Activated CD4-positive, alpha-beta T cell treated with anti-CD3 and anti-CD28 coated beads, Interleukin-2, amount 10 ng/mL, durations not matched to agents 7 days and 5 days (primary cell): ENCODE measurements around the gene CRIP3. TPM values are rescaled to one million over a fixed set of nuclear protein-coding genes. Genes with fewer than 3 reads are reported as not detected.
"Not testable (repeated sequence)": the region's sequence is repeated elsewhere in the genome, so short reads cannot be mapped to it uniquely, and the experiment has no call there.

Source experiments
- CTCF ChIA-PET: fragments of 350-600 bp; sonication (Branson Sonifier 250); formaldehyde crosslinking; loops from one replicate; lab custom pipeline; 2021; ENCODE audit warnings: antibody characterized with exemption; lab: Charles Lee
- POLR2A ChIA-PET: fragments of 350-600 bp; sonication (Branson Sonifier 250); formaldehyde crosslinking; loops from one replicate; lab custom pipeline; 2021; ENCODE audit warnings: antibody characterized with exemption; lab: Charles Lee
- DNase-seq: peaks from one replicate; pipeline ENCODE4 v3.0.0-alpha.2; 2020
- H3K27ac Mint-ChIP-seq: one replicate; pipeline ENCODE4 v1.8.0; 2021; ENCODE audit warnings: mild to moderate bottlenecking, moderate library complexity, mixed read lengths
- H3K27me3 Mint-ChIP-seq: one replicate; pipeline ENCODE4 v1.8.0; 2021; ENCODE audit warnings: mixed read lengths
- H3K36me3 Mint-ChIP-seq: one replicate; pipeline ENCODE4 v1.8.0; 2021; ENCODE audit warnings: low read depth, mixed read lengths
- H3K4me1 Mint-ChIP-seq: one replicate; pipeline ENCODE4 v1.8.0; 2021; ENCODE audit warnings: mixed read lengths
- H3K4me3 Mint-ChIP-seq: one replicate; pipeline ENCODE4 v1.8.0; 2021; ENCODE audit warnings: mild to moderate bottlenecking, moderate library complexity, mixed read lengths
- H3K9me3 Mint-ChIP-seq: one replicate; pipeline ENCODE4 v1.8.0; 2021; ENCODE audit warnings: mixed read lengths
- total RNA-seq, 2 experiments: library from RNA; stranded (reverse); gene quantifications; one replicate each; pipeline ENCODE4 v1.2.3, GENCODE V29; 2021

The CRIP3 gene
- total RNA-seq, 2 experiments from 2014 or later: 0.67 TPM; not detected in 1

GRCh38 chr6:43303751-43304331 is 4.8 kb downstream of the CRIP3 start:
- Mint-ChIP-seq H3K4me3 (no peak overlapping the region), H3K36me3 (no peaks in the 10 kb centered on the region), H3K27ac (no peak overlapping the region), H3K4me1 (peaks cover 5% of the 10 kb centered on the region), H3K27me3 (peaks cover 5% of the 10 kb centered on the region), H3K9me3 (no peaks in the 10 kb centered on the region)
- DNase-seq: no peak
- CTCF ChIA-PET: no interaction called here
- POLR2A ChIA-PET: no interaction called here

- DNase-seq, H3K27me3 Mint-ChIP-seq, H3K9me3 Mint-ChIP-seq, H3K27ac Mint-ChIP-seq, H3K36me3 Mint-ChIP-seq, POLR2A ChIA-PET, CTCF ChIA-PET, H3K4me3 Mint-ChIP-seq, H3K4me1 Mint-ChIP-seq: not testable (repeated sequence)
Measured at GRCh38 chr6:43303006-43303405, 5.6 kb downstream of the CRIP3 start.

GRCh38 chr6:43302126-43302525 is 6.5 kb downstream of the CRIP3 start:
- H3K4me1 Mint-ChIP-seq: no peaks in the 10 kb centered on the region
- no peak overlapping the region for H3K4me3 Mint-ChIP-seq
- POLR2A ChIA-PET: no interaction called here
- CTCF ChIA-PET: no interaction called here
- DNase-seq: no peak
- no peaks in the 10 kb centered on the region for H3K9me3 Mint-ChIP-seq
- H3K36me3 Mint-ChIP-seq: no peaks in the 10 kb centered on the region
- no peak overlapping the region for H3K27ac Mint-ChIP-seq
- H3K27me3 Mint-ChIP-seq: peaks cover 8% of the 10 kb centered on the region

GRCh38 chr6:43301081-43301870 is 7.3 kb downstream of the CRIP3 start:
- Mint-ChIP-seq H3K4me3 (no peak overlapping the region), H3K4me1 (no peaks in the 10 kb centered on the region), H3K27ac (no peak overlapping the region), H3K27me3 (peaks cover 8% of the 10 kb centered on the region), H3K36me3 (no peaks in the 10 kb centered on the region), H3K9me3 (no peaks in the 10 kb centered on the region)
- ChIA-PET CTCF (interaction anchor here (1.5 kb wide), 1 partner anchor 125 kb away, joined by 3 read pairs; no protein-coding TSS in a partner anchor), POLR2A (no interaction called here)
- no peak for DNase-seq

- ChIA-PET CTCF (interaction anchor here (1.0 to 2.0 kb wide), 4 partner anchors 9 to 127 kb away, joined by 3 to 9 read pairs (median 4); partner anchors contain the start of gene CRIP3), POLR2A (interaction anchor here (0.7 kb wide), 1 partner anchor 22 kb away, joined by 3 read pairs; no protein-coding TSS in a partner anchor)
- H3K4me1 Mint-ChIP-seq: no peaks in the 10 kb centered on the region
- no peak for DNase-seq
- no peak overlapping the region for H3K27ac Mint-ChIP-seq
- H3K27me3 Mint-ChIP-seq: peaks cover 8% of the 10 kb centered on the region
- H3K36me3 Mint-ChIP-seq: no peaks in the 10 kb centered on the region
- no peaks in the 10 kb centered on the region for H3K9me3 Mint-ChIP-seq
- no peak overlapping the region for H3K4me3 Mint-ChIP-seq
Measured at GRCh38 chr6:43299338-43300293, 9.0 kb downstream of the CRIP3 start.

GRCh38 chr6:43298565-43299337 is 9.9 kb downstream of the CRIP3 start:
- DNase-seq: no peak
- Mint-ChIP-seq H3K4me3 (no peak overlapping the region), H3K9me3 (no peaks in the 10 kb centered on the region), H3K27me3 (peaks cover 8% of the 10 kb centered on the region), H3K27ac (no peak overlapping the region), H3K36me3 (no peaks in the 10 kb centered on the region), H3K4me1 (no peaks in the 10 kb centered on the region)
- POLR2A ChIA-PET: interaction anchor here (0.7 kb wide), 1 partner anchor 23 kb away, joined by 3 read pairs; no protein-coding TSS in a partner anchor
- CTCF ChIA-PET: interaction anchor here (1.1 to 2.0 kb wide), 3 partner anchors 10 to 23 kb away, joined by 3 to 9 read pairs (median 4); partner anchors contain the start of gene CRIP3

GRCh38 chr6:43297644-43298564 is 10.7 kb downstream of the CRIP3 start, which contains the start of gene SLC22A7:
SLC22A7 (plus strand) TSS chr6:43298260; CDS start chr6:43298359, 99 bp downstream.
- Mint-ChIP-seq H3K27me3 (peaks cover 8% of the 10 kb centered on the region), H3K4me3 (no peak within 1 kb of the TSS)

GRCh38 chr6:43296780-43297497 is 11.7 kb downstream of the CRIP3 start:
- no peak overlapping the region for H3K27ac Mint-ChIP-seq
- H3K4me1 Mint-ChIP-seq: no peaks in the 10 kb centered on the region
- no peak for DNase-seq
- H3K27me3 Mint-ChIP-seq: peaks cover 8% of the 10 kb centered on the region
- CTCF ChIA-PET: interaction anchor here (0.6 to 2.3 kb wide), 8 partner anchors 11 to 509 kb away, joined by 3 to 16 read pairs (median 4); partner anchors contain the start of genes CRIP3 and DNPH1
- POLR2A ChIA-PET: no interaction called here
- H3K36me3 Mint-ChIP-seq: no peaks in the 10 kb centered on the region
- no peaks in the 10 kb centered on the region for H3K9me3 Mint-ChIP-seq
- no peak overlapping the region for H3K4me3 Mint-ChIP-seq

More at GRCh38 chr6:43297644-43298564, 10.7 kb downstream of the CRIP3 start, which contains the start of gene SLC22A7:
- H3K9me3 Mint-ChIP-seq: no peaks in the 10 kb centered on the region
- DNase-seq: no peak
- POLR2A ChIA-PET: no interaction called here
- no peaks in the 10 kb centered on the region for H3K36me3 Mint-ChIP-seq
- H3K27ac Mint-ChIP-seq: no peak within 1 kb of the TSS
- CTCF ChIA-PET: interaction anchor here (1.1 to 2.3 kb wide), 5 partner anchors 10 to 69 kb away, joined by 3 to 16 read pairs (median 5); partner anchors contain the start of genes CRIP3 and DNPH1
- H3K4me1 Mint-ChIP-seq: no peaks in the 10 kb centered on the region

GRCh38 chr6:43295456-43295855 is 13.2 kb downstream of the CRIP3 start:
- ChIA-PET POLR2A (no interaction called here), CTCF (interaction anchor here (0.6 to 2.3 kb wide), 5 partner anchors 12 to 377 kb away, joined by 3 to 16 read pairs (median 3); partner anchors contain the start of gene CRIP3)
- no peak overlapping the region for H3K27ac Mint-ChIP-seq
- no peak for DNase-seq
- H3K36me3 Mint-ChIP-seq: no peaks in the 10 kb centered on the region
- peaks cover 9% of the 10 kb centered on the region for H3K27me3 Mint-ChIP-seq
- no peaks in the 10 kb centered on the region for H3K9me3 Mint-ChIP-seq
- no peaks in the 10 kb centered on the region for H3K4me1 Mint-ChIP-seq
- H3K4me3 Mint-ChIP-seq: no peak overlapping the region

GRCh38 chr6:43294536-43294935 is 14.1 kb downstream of the CRIP3 start:
- POLR2A ChIA-PET: no interaction called here
- no peak for DNase-seq
- peaks cover 10% of the 10 kb centered on the region for H3K27me3 Mint-ChIP-seq
- no peaks in the 10 kb centered on the region for H3K9me3 Mint-ChIP-seq
- CTCF ChIA-PET: no interaction called here
- no peak overlapping the region for H3K4me3 Mint-ChIP-seq
- H3K4me1 Mint-ChIP-seq: no peaks in the 10 kb centered on the region
- no peak overlapping the region for H3K27ac Mint-ChIP-seq
- H3K36me3 Mint-ChIP-seq: no peaks in the 10 kb centered on the region
